ENCODE results near the gene KRTAP17-1.
"Not testable (repeated sequence)": the region's sequence is repeated elsewhere in the genome, so short reads cannot be mapped to it uniquely, and the experiment has no call there.

KRTAP17-1 gene, protein sequence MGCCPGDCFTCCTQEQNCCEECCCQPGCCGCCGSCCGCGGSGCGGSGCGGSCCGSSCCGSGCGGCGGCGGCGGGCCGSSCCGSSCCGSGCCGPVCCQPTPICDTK

DNA sequence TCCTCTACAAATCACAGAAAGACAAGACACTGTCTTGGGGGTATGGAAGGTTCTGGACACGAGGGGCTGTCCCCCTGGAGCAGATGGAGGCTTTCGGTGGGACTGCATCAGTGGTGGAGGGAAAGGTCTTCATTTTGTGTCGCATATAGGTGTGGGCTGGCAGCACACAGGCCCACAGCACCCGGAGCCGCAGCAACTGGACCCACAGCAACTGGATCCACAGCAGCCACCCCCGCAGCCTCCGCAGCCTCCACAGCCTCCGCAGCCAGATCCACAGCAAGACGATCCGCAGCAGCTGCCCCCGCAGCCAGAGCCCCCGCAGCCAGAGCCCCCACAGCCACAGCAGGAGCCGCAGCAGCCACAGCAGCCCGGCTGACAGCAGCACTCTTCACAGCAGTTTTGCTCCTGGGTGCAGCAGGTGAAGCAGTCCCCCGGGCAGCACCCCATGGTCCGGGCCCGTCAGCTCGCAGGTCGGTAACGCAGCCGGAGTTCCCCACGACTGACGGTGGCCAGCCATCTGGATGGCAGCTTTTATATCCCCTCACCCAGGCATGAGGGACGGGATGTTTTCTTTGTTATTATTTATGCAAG lies at the start of gene KRTAP17-1:
Gene KRTAP17-1 (minus strand): TSS at position 507 of the 591 bp plus-strand sequence. CDS start 60 bp downstream, at position 447.
- no peak for DNase-seq

DNA sequence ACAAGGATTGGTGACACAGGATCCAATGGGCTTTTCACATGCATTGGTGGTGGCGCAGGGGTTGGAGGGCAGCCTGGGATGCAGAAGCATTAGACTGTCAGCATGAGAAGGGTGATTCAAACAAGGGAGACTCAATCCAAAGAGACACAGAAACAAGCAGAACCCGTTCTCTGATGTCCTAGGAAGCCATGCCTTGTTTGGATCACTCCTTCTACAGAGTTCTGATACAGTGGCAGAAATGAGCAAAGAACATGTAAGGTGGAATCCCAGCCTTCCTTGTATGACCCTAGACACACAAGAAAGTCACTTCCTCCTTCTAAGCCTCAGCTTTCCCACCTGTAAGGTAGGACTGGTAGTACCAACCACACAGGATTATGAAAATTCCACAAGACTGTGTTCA lies 48.4 kb upstream of the KRTAP17-1 start:
- DNase-seq, result no peak

DNA sequence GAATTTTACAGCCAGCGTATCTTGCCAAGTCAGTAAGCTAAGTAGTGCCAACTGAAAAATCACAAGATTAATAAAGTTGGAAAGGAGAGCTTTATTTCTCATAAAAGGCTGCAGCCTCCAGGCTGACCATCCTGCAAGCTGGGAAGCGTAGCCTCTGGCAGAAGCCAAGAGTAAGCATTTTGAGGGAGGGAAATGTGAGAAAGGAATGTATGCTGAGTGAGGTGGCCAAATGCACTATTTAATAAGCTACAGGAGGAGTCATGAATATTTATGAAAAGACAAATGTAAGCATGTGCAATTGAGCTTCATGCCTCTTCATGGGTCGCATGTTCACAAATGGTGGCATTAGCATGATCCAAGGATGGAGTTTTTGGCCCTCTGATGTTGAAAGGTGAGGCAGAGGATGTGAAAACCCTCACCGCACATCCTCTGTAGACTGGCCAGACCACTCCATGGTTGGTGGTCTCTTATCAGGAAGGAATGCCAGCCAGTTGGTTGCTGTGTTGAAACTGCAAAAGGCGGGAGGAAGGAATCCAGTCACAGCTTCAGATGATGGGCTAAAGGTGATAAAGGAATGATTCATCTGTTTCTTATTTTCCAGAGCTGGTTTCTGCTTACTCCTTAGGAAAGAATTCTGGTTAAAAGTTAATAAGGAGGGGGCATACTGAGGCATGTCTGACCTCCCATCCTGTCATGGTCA lies 44.9 kb upstream of the KRTAP17-1 start:
- DNase-seq, result no peak

DNA sequence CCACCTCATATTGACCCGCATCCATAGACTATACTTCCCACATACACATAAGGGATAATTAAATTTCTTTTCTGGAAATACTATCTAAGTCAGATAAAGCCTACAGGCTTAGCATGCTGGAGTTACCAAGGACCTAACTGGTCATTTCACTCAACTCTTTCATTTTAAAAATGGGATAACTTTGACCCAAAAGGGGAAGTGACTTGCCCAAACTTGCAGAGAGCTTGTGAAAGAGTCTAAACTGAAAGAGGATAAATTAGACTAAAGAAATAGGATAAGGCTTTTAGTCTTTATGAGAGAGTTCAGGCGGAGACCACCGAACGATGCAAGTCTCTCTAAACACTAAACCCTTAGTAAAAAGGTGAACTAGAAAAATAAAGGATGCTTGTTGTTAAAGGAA lies 39.0 kb upstream of the KRTAP17-1 start:
- DNase-seq, result no peak

DNA sequence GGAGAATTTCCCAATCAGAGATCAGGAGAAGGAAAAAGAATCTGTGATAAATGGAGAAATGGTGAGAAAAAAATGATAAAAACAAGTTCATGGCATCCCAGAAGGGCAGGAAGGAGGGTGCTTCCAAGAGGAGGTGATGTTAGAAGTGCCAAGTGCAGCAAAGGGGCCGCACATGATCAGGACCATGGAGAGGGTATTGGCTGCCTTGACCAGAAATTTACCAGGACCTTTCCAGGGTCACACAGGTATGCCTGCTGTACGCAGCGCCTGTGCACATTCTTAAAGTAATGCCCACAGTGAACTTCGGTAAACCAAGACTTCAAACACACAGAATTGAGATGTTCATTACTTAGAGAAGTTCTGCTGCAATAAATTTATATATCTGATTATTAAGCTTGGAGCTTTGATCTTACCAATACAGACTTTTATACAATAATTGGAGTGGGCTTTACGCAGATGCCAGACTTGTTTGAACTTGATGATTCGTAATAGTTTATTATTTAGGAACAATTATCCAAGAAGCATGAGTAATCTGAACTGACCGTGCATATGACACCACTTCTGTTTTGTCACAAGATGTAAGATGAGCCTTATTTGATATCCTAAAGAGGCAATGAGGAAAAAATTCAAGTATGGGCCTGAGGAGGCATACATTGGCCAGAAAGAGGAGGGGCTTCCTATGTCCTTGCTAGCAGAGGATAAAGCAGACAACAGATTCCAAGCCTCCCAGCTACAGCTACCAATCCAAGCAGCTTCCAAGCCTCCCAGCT lies 37.3 kb upstream of the KRTAP17-1 start:
- DNase-seq, result no peak

DNA sequence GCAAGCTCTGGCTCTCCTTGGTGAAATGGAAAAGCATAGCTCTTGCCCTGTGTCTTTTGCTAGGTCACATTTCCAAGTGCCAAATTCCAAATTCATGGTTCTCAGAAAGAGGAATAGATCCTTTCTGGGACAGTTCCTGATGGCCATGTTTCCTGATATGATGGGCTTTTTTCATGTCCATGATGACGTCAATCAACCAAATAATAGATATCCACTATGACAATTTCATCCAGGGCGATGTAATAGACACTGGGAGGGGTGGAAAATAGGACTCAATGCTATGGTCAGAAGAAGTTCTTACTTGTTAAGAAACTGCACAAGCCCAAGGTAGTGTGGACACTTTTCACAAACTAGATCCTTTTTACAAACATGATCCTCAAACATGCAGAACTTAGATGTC lies 35.7 kb upstream of the KRTAP17-1 start:
- DNase-seq, result no peak

DNA sequence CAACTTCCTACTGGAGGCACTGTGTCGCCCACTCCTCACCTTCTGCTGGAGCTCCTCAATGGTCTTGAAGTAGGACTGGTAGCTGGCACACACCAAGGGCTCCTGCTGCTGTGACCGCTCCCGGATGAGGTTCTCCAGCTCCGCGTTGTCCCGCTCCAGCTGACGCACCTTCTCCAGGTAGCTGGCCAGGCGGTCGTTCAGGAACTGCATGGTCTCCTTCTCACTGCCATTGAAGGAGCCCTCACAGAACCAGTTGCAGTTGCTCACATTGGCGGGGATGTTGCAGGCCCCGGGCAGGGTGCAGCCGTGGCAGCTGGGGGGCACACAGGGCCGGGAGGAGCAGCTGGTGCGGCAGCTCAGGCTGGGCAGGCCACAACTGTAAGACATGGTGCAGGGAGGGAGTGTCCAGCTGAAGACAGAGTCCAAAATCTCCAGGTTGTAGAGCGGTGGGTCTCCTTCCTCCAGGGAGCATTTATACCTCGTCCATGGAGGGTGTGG lies 34.9 kb upstream of the KRTAP17-1 start, which contains the start of gene KRT33A:
Gene KRT33A (minus strand): TSS at position 448 of the 498 bp plus-strand sequence. CDS start 61 bp downstream, at position 387.
- not testable (repeated sequence) for DNase-seq

DNA sequence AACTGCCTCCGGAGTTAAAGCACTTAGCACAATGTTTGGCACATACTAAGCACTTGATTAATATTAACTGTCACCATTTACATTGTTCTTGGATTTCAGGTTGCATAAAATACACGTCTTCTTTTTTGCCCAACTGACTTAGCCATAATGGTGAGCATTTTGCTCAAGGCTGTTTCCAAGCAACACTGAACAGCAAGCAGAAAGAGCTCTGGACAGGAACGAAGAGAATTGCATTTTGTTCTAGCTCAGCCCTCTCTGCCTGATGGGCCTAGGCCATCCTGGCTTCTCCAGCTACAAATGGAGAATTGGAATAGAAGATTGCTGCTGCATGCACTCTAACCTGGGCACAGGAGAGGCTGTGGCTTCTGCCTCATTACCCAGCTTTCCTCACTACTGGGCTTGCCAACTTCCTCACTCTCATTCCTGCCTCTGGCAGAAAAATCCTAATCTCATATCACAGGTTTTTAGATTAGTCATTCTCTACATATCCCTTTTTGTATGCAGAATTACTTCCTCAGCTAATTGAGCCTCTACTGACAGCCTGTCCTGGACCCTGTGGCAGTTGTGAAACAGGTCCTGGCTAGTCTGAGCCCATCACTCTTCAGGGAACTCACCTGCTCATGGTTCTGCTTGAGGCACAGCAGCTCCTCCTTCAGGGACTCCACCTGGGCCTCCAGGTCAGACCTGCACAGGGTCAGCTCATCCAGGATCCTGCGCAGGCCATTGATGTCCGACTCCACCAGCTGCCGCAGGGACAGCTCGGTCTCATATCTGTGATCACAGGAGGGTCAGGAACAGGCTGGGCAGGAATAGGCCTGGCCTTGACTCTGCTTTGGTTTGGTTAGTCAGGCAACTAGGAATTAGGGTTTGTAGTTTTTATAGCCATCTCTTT lies 32.6 kb upstream of the KRTAP17-1 start:
- DNase-seq, result no peak

DNA sequence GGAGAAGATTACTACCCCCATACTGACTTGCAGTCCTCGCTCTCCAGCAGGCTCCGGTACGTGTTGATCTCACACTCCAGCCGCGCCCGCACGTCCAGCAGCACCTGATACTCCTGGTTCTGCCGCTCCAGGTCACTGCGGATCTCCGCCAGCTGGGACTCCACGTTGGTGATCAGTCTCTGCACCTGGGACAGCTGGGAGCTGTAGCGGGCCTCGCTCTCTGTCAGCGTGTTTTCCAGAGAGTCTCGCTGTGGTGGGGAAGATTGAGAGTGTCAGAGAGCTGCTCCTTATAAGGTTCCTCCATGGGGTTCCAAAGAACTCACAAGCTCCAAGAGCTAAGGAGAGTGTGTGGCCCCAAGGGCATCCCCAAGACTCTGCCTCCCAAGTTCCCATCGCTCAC lies 30.9 kb upstream of the KRTAP17-1 start:
- not testable (repeated sequence) for DNase-seq

DNA sequence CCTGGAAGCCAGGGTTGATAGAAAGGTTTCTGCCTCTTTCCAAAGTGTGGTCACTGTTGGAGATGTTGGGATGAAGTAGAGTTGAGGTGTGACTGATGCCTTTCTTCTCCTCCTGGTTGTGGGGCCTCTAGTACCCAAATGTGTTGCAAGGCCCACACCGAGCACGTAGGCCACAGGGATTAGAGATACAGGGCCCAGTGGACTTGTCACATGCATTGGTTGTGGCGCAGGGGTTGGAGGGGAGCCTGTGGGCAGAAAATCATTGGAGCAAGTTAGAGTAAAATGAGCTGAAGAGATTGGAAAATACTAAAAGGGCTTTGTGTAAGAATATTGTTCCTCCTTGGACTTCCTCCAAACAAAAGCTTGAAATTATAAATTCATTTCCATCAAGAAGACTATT lies 30.5 kb upstream of the KRTAP17-1 start:
- no peak for DNase-seq

DNA sequence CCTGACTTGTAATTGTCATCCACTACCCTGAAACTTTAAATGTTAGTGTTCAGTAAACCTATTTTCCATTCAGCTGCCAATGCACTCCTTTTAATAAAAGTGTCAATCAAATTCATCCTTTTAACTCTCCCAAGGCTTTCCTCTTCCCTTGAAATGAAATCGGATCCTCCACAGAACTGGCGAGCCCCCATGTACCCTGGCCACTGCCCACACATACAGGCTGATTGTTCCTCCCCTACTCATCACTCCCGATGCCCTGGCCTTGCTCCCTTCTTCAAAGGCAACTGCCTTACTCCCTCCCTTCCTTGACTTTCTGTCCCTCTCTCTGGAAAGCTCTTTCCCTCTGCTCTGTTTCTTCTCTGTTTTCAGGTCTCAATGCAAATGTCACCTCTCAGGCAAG lies 27.5 kb upstream of the KRTAP17-1 start:
- no peak for DNase-seq

DNA sequence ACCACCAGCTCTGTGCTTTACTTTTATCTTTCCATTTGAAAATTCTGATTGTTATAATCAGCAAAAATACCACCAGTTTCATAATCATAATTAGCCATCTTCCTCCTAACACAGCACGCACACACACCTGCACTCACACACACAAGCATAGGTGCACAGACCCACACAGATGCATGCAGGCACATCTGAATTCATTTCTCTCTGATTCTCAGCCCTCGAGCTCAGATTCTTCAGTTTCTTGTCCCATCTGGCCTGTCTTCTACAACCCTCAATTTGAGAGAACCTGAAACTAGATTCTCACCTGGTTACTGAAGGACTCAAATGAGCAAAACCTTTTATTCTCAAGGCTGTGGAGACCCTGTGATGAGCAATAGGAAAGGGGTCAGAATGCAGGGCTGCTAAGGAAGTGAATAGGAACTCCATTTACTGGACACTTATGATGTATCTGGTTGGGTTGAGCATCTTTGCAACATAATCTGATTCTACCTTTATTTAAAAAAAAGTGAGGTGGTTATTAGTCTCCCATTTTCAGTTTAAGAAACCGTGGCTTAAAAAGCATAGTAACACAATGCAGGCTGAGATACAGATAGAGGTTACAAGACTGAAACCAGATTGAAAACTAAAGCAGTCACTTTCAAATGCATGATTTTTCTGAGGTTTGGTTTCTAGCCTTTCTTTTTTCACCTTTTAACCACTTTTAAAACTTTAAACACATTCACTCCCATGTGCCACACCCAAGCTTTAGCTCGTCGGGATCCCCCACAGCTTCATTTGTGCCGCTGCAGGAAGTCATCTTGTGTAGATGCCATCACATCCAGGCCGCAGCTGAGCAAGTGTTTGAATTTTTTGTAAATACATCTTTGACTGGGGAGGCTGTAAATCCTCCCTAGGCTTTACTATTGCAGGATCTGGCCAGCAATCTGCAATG lies 25.7 kb upstream of the KRTAP17-1 start:
- DNase-seq, result no peak

DNA sequence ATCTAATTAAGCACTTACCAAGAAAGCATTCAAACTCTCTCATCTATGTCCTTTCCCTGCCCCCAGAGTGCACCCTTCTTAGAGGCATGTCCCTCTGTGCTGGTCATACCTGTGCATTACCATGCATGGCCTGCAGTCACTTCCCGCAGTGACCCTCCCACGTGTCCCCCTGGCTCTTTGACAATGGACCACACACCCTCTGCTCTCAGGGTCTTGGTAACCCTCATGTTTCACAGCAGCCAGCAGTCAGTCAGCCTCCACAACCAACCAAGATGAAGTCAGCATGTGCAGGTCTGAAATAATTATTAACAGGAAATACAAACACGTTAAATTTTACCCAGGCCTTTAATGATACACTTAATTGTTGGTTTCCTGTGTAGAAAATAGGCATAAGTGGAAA lies 25.0 kb upstream of the KRTAP17-1 start:
- no peak for DNase-seq

DNA sequence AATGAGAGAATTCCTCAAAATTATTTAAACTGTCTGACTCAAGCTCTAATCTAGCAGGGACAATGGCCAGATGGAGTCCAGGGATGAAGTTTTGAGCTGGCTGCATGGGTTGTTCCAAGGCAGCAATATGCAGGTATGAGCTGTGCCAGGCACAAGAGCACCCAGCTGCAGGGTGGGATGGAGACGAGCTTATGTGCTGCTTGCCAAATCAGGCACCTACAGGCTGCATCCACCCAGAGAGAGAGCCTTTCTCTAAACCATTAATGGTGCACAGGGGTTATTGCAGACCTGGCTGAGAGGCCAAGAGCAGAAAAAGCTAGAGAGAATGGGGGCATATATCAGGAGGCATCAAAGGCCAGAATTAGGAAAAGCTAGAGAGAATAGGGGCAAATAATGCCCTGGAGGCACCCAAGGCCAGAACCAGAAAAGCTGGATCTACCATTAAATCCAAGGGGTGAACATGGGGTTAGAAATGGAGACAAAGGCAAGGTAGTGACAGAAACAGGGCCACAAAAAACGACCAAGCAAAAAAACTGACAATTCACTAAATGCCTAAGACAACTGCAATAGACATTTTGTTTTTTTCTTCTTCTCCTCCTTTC lies 24.2 kb upstream of the KRTAP17-1 start:
- no peak for DNase-seq

DNA sequence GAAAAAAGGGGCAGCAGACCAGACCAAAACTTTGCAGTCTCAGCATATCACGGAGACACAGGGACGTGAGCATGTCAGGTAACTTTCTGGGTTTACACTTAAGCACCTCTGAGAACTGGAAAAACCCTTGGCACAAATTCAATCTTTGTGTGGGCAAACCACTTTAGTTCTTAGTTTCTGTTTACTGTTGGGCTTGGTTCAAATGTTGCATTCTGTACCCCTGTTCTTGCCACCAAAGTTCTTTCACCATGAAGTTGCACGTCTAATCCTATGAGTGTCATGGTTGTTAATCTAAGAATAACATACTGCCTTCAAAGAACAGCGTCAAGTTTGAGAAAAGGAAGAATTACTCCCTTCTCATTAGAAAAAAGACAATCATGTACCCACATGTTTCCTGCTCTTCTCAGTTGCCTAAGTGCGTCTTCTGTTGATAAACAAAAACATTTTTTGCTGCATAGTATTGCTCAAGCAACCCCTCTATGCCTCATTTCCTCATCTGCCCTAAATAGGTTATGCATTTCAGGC lies 23.5 kb upstream of the KRTAP17-1 start:
- peak; percentile 24 for DNase-seq

DNA sequence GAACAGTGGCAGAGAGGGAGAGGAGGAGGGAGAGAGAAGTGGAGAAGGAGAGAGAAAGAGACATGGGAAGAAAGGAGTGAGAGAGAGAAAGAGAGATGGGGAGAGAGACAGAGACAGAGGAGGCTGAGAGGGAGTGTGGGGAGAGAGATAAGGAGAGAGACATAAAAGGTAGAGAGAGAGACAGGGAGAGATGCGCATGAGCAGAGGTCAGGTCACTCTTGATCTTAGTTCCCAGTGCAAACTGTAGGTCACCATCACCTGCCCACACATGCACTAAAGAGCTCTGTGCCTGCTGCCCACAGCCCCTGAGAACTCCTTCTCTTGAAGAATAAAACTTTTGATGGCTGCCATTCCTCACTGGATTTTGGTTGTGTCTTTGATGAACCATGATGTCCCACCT lies 20.2 kb upstream of the KRTAP17-1 start:
- DNase-seq, result no peak

DNA sequence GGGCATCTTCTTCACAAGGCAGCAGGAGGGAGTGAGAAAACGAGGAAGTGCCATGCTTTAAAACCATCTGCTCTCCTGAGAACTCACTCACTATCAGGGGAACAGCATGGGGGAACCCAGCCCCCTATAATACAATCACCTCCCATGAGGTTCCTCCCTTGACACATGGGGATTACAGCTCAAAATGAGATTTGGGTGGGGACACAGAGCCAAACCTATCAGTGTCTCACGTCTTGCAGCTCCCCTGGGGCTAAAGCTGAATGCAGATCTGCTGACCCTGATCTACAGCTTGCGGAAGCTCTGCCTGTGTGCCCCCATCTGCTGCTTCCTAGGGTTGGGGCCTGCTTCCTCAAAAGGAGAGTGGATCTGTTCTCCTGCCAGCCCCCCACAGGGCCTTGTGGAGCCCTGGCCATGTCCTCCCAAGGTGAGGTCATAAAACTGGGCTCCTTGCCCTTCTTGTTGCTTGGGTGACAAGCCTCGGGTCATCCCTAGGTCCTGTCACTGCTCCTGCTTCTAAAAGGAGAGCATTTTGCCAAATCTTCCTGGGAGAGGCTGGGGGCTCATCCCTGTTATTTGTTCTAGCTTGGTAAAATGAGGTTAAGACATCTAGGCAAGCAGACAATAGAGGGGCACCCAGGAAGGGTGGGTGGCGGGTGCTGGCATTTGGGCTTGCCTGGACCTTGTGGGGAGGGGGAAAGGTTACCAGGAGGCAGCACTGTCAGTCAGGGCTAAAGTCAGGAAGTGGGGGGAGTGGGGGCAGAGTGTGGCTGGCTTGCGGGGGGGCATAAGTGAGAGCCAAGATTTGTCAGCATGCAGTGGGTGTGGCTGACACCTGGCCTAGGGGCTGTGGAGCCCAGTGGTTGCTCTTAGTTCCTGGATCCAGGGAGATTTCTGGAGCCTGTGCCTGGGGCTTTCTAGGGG lies 19.1 kb upstream of the KRTAP17-1 start:
- DNase-seq, result no peak

DNA sequence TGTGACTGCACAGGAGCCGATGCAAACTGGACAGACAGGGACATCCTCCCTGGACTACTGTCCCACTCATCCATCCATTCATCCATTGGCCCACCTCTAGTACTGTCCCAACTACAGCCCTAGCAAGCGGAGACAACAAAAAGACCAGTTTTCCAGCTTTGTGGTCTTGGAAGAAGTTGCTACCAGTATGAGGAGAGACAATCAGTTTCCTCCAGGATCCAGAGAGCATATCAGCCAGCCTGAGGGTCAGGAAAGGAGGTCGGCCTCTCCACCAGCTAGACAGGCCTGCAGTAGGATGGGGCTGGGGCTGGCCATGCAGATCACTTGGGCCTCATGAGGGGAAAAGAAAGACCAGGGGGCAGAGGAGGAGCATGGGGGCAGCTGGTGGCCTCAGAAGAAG lies 18.3 kb upstream of the KRTAP17-1 start:
- no peak for DNase-seq

DNA sequence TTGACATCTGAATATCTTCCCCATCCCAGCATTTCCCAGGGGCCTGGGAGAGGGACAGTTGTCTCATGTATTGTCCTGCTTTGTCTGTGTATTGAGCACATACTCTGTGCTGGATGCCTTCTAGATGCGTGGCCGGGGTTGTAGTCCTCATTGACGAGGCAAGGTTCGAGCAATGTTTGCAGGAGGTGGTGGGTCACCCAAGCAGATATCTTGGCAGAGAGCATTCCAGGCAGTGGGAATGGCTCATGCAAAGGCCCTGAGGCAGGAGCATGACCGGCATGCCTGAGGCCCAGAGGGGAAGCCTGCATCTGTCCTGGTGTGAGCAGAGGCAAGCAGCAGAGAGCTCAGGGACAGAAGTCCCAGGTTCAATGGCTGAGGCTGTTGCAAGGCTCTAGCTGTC lies 17.6 kb upstream of the KRTAP17-1 start:
- DNase-seq, result no peak

Data from activated T-cell treated with anti-CD3 and anti-CD28 coated beads for 4 hours (primary cell).